CD4-positive, alpha-beta memory T cell (primary cell): Measurements from ENCODE around the gene VPS9D1. TPM values are rescaled to one million over a fixed set of nuclear protein-coding genes. Genes with fewer than 3 reads are reported as not detected.
"Not testable (repeated sequence)": the region's sequence is repeated elsewhere in the genome, so short reads cannot be mapped to it uniquely, and the experiment has no call there.

Experiments
- CTCF ChIA-PET: fragments of 350-600 bp; sonication (Branson Sonifier 250); formaldehyde crosslinking; loops from one replicate; lab custom pipeline; 2021; ENCODE audit warnings: inconsistent platforms; ENCODE audit not compliant: partially characterized antibody; lab: Charles Lee
- POLR2A ChIA-PET: fragments of 350-600 bp; sonication (Branson Sonifier 250); formaldehyde crosslinking; loops from one replicate; lab custom pipeline; 2021; ENCODE audit not compliant: partially characterized antibody; lab: Charles Lee
- DNase-seq, 5 donors: peaks; one replicate each; pipeline versions ENCODE4 v3.0.0 to v3.0.0-alpha.2; 2020 to 2022; ENCODE audit warnings: mixed read lengths in 1 of 5
- H3K27ac ChIP-seq: one replicate; pipeline ENCODE4 v1.7.0; 2013; ENCODE audit warnings: low read depth, low read length
- H3K27me3 ChIP-seq: 2 replicates; pipeline ENCODE4 v1.7.0; 2013; ENCODE audit warnings: mild to moderate bottlenecking, low read length, moderate library complexity; ENCODE audit not compliant: insufficient read depth
- H3K36me3 ChIP-seq: 2 replicates; pipeline ENCODE4 v1.7.0; 2013; ENCODE audit warnings: mild to moderate bottlenecking, low read length, moderate library complexity; ENCODE audit not compliant: insufficient read depth
- H3K4me1 ChIP-seq: 2 replicates; pipeline ENCODE4 v1.7.0; 2013; ENCODE audit warnings: mild to moderate bottlenecking, low read length, moderate library complexity; ENCODE audit not compliant: insufficient read depth
- H3K4me3 ChIP-seq, 2 donors: one replicate each; pipeline ENCODE4 v1.7.0; 2013; ENCODE audit warnings: low read length in 2 of 2, mild to moderate bottlenecking in 1 of 2
- H3K9me3 ChIP-seq, 2 donors: one replicate each; pipeline ENCODE4 v1.7.0; 2013; ENCODE audit warnings: low read length in 2 of 2, control low read depth in 1 of 2; ENCODE audit not compliant: control insufficient read depth in 1 of 2
- H3K27ac Mint-ChIP-seq, 7 donors: one replicate each; pipeline ENCODE4 v1.8.0; 2020 to 2021; ENCODE audit warnings: mixed read lengths in 7 of 7, mild to moderate bottlenecking in 6 of 7, inconsistent platforms in 3 of 7, moderate library complexity in 3 of 7
- H3K27me3 Mint-ChIP-seq, 2 donors: one replicate each; pipeline ENCODE4 v1.8.0; 2020 to 2021; ENCODE audit warnings: mixed read lengths in 2 of 2
- H3K36me3 Mint-ChIP-seq, 2 donors: one replicate each; pipeline ENCODE4 v1.8.0; 2020 to 2021; ENCODE audit warnings: mixed read lengths in 2 of 2, inconsistent platforms in 1 of 2, mild to moderate bottlenecking in 1 of 2
- H3K4me1 Mint-ChIP-seq, 4 donors: one replicate each; pipeline ENCODE4 v1.8.0; 2020 to 2021; ENCODE audit warnings: mixed read lengths in 4 of 4, mild to moderate bottlenecking in 1 of 4
- H3K4me3 Mint-ChIP-seq, 8 donors: one replicate each; pipeline ENCODE4 v1.8.0; 2020 to 2021; ENCODE audit warnings: mixed read lengths in 8 of 8, mild to moderate bottlenecking in 7 of 8, moderate library complexity in 6 of 8, inconsistent platforms in 3 of 8
- H3K9me3 Mint-ChIP-seq, 8 donors: one replicate each; pipeline ENCODE4 v1.8.0; 2020 to 2021; ENCODE audit warnings: mixed read lengths in 8 of 8, mild to moderate bottlenecking in 5 of 8, inconsistent platforms in 3 of 8, moderate library complexity in 1 of 8
- intact Hi-C: fragments of 100-400 bp; cut with micrococcal nuclease; formaldehyde crosslinking; loops from one replicate; pipeline ENCODE4 v1.15.1; 2023
- polyA plus RNA-seq, 2 donors: library from polyadenylated mRNA; unstranded; fragments of 300-500 nt; fragmentation: Illumina TruSeq; gene quantifications; one replicate each; pipeline ENCODE4 v1.2.3, GENCODE V29; 2021
- total RNA-seq, 2 experiments: library from RNA; stranded (reverse); gene quantifications; one replicate each; pipeline ENCODE4 v1.2.3, GENCODE V29; 2021

The VPS9D1 gene
- total and polyA plus RNA-seq, 4 experiments from 2014 or later = 0.48 to 13.6 (median 7.0) TPM

GRCh38 chr16:89668790-89669158 is 51.9 kb downstream of the VPS9D1 start:
- peak overlapping the region in 1 of 7 donors; percentile 42 for H3K27ac Mint-ChIP-seq
- DNase-seq = no peak
- no peak overlapping the region for H3K27ac ChIP-seq
- peaks cover 0 to 5% (median 4%) of the 10 kb centered on the region in 4 donors for H3K4me1 Mint-ChIP-seq
- H3K27me3 Mint-ChIP-seq = no peaks in the 10 kb centered on the region
- H3K4me3 ChIP-seq = no peak overlapping the region
- POLR2A ChIA-PET = no interaction called here
- no peak overlapping the region for H3K4me3 Mint-ChIP-seq
- H3K27me3 ChIP-seq = no peaks in the 10 kb centered on the region
- no peaks in the 10 kb centered on the region for H3K9me3 Mint-ChIP-seq
- H3K36me3 Mint-ChIP-seq = no peaks in the 10 kb centered on the region
- H3K36me3 ChIP-seq = no peaks in the 10 kb centered on the region
- no peaks in the 10 kb centered on the region for H3K4me1 ChIP-seq
- CTCF ChIA-PET = interaction anchor here (0.8 to 1.2 kb wide), 2 partner anchors 18 to 31 kb away, joined by 3 to 4 read pairs; partner anchors contain the start of gene CDK10
- H3K9me3 ChIP-seq = no peaks in the 10 kb centered on the region
- intact Hi-C loops = no loop called here

- H3K27ac ChIP-seq = no peak overlapping the region
- H3K27me3 Mint-ChIP-seq = no peaks in the 10 kb centered on the region
- ChIA-PET CTCF (no interaction called here), POLR2A (interaction anchor here (1.0 kb wide), 1 partner anchor 10 kb away, joined by 3 read pairs; the partner anchor contains the start of gene CHMP1A)
- H3K4me1 ChIP-seq = no peaks in the 10 kb centered on the region
- H3K4me1 Mint-ChIP-seq = peaks cover 0 to 5% (median 4%) of the 10 kb centered on the region in 4 donors
- peaks cover 0 to 4% of the 10 kb centered on the region in 2 donors for H3K36me3 Mint-ChIP-seq
- H3K4me3 ChIP-seq = no peak overlapping the region
- no peaks in the 10 kb centered on the region for H3K36me3 ChIP-seq
- H3K27me3 ChIP-seq = no peaks in the 10 kb centered on the region
- no peak for DNase-seq
- H3K9me3 ChIP-seq = no peaks in the 10 kb centered on the region
- no peaks in the 10 kb centered on the region for H3K9me3 Mint-ChIP-seq
- intact Hi-C loops = no loop called here
- no peak overlapping the region for H3K4me3 Mint-ChIP-seq
- H3K27ac Mint-ChIP-seq = no peak overlapping the region
Measured at GRCh38 chr16:89667633-89668032, 53.1 kb downstream of the VPS9D1 start.

- intact Hi-C loops, H3K36me3 Mint-ChIP-seq, H3K9me3 Mint-ChIP-seq, DNase-seq, H3K36me3 ChIP-seq, H3K27ac Mint-ChIP-seq, H3K4me3 ChIP-seq, H3K27me3 ChIP-seq, H3K27me3 Mint-ChIP-seq, H3K4me1 Mint-ChIP-seq, H3K9me3 ChIP-seq, H3K4me1 ChIP-seq, H3K27ac ChIP-seq, CTCF ChIA-PET, H3K4me3 Mint-ChIP-seq, POLR2A ChIA-PET: not testable (repeated sequence)
Measured at GRCh38 chr16:89667000-89667399, 53.7 kb downstream of the VPS9D1 start.

GRCh38 chr16:89664238-89664637 is 56.5 kb downstream of the VPS9D1 start:
- H3K9me3 Mint-ChIP-seq, H3K9me3 ChIP-seq, DNase-seq, H3K4me1 ChIP-seq, H3K27me3 ChIP-seq, H3K4me3 Mint-ChIP-seq, H3K4me1 Mint-ChIP-seq, H3K27ac ChIP-seq, H3K27ac Mint-ChIP-seq, H3K36me3 ChIP-seq, H3K27me3 Mint-ChIP-seq, POLR2A ChIA-PET, intact Hi-C loops, H3K4me3 ChIP-seq: not testable (repeated sequence)
- CTCF ChIA-PET = interaction anchor here (1.1 kb wide), 1 partner anchor 36 kb away, joined by 4 read pairs; no protein-coding TSS in a partner anchor
- peaks cover 8 to 13% of the 10 kb centered on the region in 2 donors for H3K36me3 Mint-ChIP-seq

GRCh38 chr16:89661215-89661614 is 59.5 kb downstream of the VPS9D1 start:
- CTCF ChIA-PET = no interaction called here
- Histone ChIP-seq H3K36me3 (no peaks in the 10 kb centered on the region), H3K27ac (no peak overlapping the region), H3K9me3 (no peaks in the 10 kb centered on the region), H3K27me3 (no peaks in the 10 kb centered on the region), H3K4me1 (peaks cover 15% of the 10 kb centered on the region), H3K4me3 (no peak overlapping the region)
- Mint-ChIP-seq H3K4me3 (no peak overlapping the region), H3K36me3 (peaks cover 8 to 17% of the 10 kb centered on the region in 2 donors), H3K27ac (peak overlapping the region in 2 of 7 donors; percentile 4 to 6), H3K9me3 (no peaks in the 10 kb centered on the region), H3K27me3 (no peaks in the 10 kb centered on the region), H3K4me1 (peaks cover 9 to 26% (median 12%) of the 10 kb centered on the region in 4 donors)
- intact Hi-C loops = no loop called here
- POLR2A ChIA-PET = no interaction called here
- DNase-seq = no peak

- Histone ChIP-seq H3K9me3 (no peaks in the 10 kb centered on the region), H3K27ac (no peak overlapping the region), H3K27me3 (no peaks in the 10 kb centered on the region), H3K4me1 (peaks cover 16% of the 10 kb centered on the region), H3K36me3 (no peaks in the 10 kb centered on the region), H3K4me3 (no peak overlapping the region)
- no peaks in the 10 kb centered on the region for H3K27me3 Mint-ChIP-seq
- CTCF ChIA-PET = no interaction called here
- H3K36me3 Mint-ChIP-seq = peaks cover 8 to 19% of the 10 kb centered on the region in 2 donors
- H3K27ac Mint-ChIP-seq = peak overlapping the region in 3 of 7 donors; percentile 5 to 54 (median 12)
- peaks cover 13 to 35% (median 21%) of the 10 kb centered on the region in 4 donors for H3K4me1 Mint-ChIP-seq
- POLR2A ChIA-PET = no interaction called here
- H3K4me3 Mint-ChIP-seq = peak overlapping the region in 6 of 8 donors; percentile 12 to 43 (median 34)
- no peak for DNase-seq
- no peaks in the 10 kb centered on the region for H3K9me3 Mint-ChIP-seq
- intact Hi-C loops = no loop called here
Measured at GRCh38 chr16:89660146-89660545, 60.6 kb downstream of the VPS9D1 start.

GRCh38 chr16:89658221-89658879 is 62.3 kb downstream of the VPS9D1 start:
- Mint-ChIP-seq H3K27me3 (no peaks in the 10 kb centered on the region), H3K9me3 (no peaks in the 10 kb centered on the region), H3K27ac (peak overlapping the region; percentile 77 to 91 (median 90)), H3K4me1 (peaks cover 13 to 46% (median 26%) of the 10 kb centered on the region in 4 donors), H3K36me3 (peaks cover 8 to 22% of the 10 kb centered on the region in 2 donors), H3K4me3 (peak overlapping the region; percentile 85 to 91 (median 88))
- intact Hi-C loops = no loop called here
- ChIA-PET CTCF (interaction anchor here (3.1 kb wide), 1 partner anchor 42 kb away, joined by 10 read pairs; no protein-coding TSS in a partner anchor), POLR2A (interaction anchor here (1.2 to 1.7 kb wide), 3 partner anchors 28 to 230 kb away, joined by 5 to 11 read pairs (median 9); partner anchors contain the start of gene CDK10)
- no peak for DNase-seq
- Histone ChIP-seq H3K4me3 (peak overlapping the region; percentile 30 to 92), H3K27me3 (no peaks in the 10 kb centered on the region), H3K9me3 (no peaks in the 10 kb centered on the region), H3K27ac (peak overlapping the region; percentile 93), H3K36me3 (no peaks in the 10 kb centered on the region), H3K4me1 (peaks cover 21% of the 10 kb centered on the region)
